Suppressor macrophage treated with lipopolysaccharide for 1 hour (primary cell): ENCODE data around the gene SLC12A3.
"Not testable (repeated sequence)": the region's sequence is repeated elsewhere in the genome, so short reads cannot be mapped to it uniquely, and the experiment has no call there.

Experiments
- DNase-seq, 3 donors: peaks; one replicate each; pipeline ENCODE4 v3.0.0-alpha.2; 2020 to 2022

SLC12A3 gene

DNA sequence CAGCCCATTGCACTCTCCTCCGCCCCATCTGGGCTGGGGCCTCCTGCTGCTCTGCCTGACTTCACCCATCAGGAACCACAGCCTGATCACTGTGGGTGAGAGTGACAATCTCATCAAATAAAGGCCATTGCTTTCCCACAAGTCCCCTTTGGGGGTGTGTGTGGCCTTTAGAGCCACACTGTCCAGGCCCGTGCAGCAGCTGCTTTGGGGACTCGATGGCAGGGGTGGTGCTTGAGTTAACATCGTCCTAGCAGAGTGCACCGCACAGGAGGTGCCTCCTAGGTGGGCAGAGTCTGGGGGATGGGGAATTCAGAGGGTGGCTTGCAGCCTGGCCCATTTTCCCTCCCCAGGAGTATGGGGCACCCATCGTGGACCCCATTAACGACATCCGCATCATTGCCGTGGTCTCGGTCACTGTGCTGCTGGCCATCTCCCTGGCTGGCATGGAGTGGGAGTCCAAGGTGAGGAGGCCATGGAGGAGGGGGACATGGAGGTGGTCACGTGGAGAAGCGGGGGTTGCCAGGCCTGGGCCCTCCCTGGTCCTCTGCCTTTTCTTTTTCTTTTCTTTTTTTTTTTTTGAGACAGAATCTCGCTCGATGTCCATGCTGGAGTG, 5.4 kb downstream of the SLC12A3 start:
- no peak for DNase-seq

DNA sequence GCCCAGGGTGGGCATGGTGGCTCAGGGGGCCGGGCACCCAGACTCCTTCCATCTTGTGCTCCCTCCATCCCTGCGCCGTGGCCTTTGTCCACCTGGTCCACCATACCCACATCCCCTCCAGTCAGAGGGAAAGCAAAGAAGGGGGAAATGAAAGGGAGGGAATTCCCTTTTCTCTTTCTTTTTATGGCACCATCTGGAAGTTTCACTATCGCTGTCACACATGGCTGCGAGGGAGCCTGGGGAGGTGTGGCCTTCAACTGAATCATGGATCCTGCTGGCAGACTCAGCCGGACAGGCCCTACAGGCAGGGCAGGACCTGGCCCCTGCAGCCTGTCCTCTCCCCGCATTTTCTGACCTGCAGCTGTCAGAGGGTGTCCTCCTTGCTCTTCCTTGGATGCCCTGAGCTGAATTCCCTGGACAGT, 6.2 kb downstream of the SLC12A3 start:
- peak; percentile 85 to 87 (median 86) for DNase-seq

DNA sequence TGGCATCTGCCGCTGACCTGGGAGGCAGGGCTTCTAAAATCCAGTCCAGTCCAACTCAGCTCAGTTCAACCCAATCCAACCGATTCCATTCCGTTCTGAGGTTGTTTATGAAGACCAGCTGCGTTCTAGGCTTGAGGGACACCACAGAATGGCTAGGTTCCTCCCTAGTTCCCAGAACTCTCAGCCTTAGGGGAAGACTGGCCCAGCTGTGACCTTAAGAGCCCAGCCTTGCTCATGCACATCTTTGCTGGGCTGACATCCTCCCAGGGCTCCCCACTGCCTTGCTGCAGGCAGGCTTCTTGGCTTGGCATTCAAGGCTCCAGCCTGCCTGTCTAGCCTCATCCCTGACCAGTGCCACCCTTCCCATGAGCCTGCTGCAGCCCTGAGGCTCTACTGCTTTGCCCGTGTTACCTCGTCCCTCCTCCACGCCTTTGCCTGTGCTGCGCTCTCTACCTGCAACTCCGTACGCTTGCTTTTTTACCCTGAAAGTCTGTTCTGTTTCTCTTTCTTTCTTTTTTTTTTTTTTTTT, 7.9 kb downstream of the SLC12A3 start:
- peak; percentile 31 to 62 (median 55) for DNase-seq

DNA sequence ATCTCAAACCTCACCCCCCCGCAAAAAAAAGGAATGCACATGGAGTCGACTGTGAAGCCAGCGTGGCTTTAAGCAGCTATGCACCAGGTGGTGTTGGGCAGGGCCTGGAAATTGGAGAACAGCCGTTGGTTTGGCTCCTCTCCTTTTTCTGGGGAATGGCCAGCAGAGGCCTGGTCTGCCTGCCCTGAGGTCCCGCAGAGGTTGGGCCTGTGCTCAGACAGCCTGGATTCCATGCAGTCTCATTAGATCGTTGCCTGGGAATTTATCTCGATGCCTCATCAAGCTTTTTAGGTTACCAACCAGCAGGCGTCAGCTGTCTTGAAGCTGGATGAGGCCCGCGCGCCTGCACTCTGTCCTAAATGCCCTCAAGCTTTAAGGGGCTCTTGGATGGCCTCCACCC, 9.8 kb downstream of the SLC12A3 start:
- DNase-seq, result no peak

DNA sequence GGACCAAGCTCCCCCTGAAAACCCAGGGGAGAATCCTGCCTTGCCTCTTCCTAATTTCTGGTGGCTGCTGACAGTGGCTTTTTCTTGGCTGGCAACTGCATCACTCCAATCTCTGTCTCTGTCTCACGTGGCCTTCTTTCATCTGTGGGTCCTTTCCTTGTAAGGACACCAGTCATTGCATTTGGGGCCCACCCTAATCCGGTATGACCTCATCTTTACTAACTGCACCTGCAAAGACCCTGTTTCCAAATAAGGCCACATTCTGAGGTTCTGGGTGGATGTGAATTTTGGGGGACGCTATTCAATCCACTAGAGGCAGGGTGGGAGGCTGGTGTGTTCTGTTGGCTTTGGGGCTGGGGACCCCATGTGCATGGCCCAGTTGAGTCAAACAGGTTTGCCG, 11.0 kb downstream of the SLC12A3 start:
- DNase-seq, result no peak

DNA sequence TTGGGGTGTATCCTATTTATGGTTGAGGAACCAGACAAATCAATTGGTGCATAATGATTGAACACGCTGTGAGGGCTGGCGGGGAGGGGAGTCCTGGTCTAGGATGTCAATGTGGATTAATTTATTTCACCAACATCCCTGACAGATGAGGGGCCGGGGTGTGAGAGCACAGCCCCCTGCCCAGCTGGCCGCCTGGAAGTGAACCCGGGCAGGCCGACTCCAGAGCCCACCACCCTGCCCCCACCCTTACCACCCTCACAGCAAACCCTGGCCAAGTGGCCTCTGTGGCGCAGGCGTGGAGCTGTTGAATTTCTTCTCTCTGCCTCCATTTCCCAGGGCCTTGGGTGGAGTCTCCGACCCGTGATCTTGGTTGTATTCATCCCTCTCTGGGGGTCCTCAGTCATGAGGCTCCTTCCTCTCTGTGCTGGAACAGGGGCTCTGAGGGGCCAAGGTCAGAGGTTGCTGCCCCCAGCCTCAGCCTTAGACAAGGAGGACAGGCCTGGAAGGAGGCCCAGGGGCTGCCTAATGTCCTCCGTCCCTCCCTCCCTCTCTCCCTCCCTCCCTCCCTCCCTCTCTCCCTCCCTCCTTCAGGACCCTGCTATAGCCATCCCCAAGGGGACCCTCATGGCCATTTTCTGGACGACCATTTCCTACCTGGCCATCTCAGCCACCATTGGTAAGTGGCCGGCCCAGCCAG, 12.6 kb downstream of the SLC12A3 start:
- no peak for DNase-seq

DNA sequence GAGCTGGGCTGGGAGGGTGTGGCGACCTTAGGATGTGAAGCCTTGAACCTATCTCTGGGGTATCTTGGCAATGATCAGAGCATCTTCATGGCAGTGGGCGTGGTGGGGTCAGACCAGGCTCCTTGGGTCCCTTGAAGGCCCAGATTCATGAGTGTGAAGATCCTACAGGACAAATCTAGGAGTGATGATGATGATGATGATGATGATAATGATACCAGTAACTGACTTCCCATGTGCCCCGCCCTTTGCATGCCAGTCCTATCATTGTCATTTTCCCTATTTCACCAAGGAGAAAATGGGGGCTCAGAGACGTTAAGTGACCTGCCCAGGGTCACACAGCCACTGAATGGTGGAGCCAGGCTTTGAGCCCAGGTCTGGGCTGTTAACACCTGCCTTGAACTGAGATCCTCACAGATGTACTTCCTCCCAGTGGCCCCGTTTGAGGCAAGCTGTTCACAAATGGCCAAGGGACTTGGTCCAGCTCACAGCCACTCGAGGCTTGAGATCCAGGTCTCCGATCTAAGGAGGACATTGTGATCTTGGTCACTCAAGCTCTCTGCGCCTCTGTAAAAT, 13.4 kb downstream of the SLC12A3 start:
- no peak for DNase-seq

DNA sequence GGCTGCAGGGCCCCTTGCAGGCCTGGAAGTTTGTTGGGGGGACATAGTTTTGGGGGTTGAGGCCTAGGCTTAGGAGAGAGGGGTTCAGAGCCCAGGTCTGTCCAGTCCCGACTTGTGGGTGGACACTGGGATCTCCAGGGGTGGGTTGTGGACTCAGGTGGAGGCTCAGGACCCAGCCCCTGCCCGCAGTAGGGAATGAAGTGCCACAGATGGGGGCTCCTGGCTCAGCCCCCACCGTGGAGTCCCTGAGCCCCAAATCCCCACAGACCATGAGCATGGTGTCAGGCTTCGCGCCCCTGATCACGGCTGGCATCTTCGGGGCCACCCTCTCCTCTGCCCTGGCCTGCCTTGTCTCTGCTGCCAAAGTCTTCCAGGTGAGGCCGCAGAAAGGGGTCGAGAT, 14.3 kb downstream of the SLC12A3 start:
- DNase-seq, result no peak

DNA sequence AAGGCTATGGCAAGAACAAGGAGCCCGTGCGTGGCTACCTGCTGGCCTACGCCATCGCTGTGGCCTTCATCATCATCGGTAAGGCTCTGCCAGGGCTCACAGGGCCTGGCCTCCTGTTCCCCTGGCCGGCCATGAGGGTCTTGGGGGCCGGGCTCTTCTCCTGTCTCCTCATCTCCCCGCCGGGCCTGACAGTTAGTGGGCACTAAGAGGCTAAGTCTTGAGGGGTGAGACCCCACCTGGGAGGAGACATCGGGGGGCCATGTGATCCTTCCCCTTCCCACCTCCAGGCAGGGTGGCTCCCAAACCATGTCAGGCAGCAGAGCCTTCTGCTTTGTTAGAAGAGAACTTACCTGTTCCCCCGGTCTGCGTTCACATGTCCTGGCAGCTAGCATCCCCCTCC, 15.2 kb downstream of the SLC12A3 start:
- no peak for DNase-seq

DNA sequence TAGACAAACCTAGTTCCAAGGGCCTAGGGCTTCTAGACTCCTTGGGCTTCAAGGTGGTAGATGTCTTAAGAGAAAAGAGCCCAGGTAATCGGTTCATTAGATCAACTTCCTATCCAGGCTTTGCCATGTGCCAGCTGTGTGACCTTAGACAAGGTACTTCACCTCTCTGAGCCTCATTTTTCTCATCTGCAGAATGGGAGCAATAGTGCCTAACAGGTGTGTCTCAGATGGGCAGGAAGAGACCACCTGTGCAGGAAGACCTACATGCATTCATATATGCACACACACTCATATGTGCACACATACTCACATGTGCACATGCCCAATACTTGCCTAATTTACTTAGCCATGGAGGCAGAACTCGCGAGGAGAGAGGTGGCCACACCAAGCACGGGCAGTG, 15.7 kb downstream of the SLC12A3 start:
- no peak for DNase-seq

DNA sequence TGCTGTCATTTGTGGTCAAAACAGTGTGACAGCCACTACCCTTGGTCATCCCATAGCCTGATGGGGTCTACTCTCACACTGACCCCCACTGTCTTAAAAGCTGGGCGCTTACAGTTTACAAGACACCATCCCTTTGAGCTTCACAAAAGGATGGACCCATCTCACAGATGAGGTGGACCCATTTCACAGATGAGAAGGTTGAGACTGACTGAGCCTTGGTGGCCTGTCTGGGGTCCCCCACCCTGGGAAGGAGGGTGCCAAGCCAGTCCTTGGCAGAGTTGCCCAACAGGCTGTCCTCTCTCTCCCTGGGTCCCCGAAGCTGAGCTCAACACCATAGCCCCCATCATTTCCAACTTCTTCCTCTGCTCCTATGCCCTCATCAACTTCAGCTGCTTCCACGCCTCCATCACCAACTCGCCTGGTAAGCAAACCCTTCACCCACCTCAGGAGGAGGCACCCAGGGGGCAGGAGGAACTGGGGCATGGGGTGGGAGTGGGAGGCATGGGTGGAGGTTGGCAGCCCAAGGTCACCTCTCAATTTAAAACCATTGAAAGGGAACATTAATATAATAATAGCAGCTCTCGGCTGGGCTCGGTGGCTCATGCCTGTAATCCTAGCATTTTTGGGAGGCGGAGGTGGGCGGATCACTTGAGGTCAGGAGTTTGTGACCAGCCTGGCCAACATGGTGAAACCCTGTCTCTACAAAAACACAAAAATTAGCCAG, 17.2 kb downstream of the SLC12A3 start:
- no peak for DNase-seq

DNA sequence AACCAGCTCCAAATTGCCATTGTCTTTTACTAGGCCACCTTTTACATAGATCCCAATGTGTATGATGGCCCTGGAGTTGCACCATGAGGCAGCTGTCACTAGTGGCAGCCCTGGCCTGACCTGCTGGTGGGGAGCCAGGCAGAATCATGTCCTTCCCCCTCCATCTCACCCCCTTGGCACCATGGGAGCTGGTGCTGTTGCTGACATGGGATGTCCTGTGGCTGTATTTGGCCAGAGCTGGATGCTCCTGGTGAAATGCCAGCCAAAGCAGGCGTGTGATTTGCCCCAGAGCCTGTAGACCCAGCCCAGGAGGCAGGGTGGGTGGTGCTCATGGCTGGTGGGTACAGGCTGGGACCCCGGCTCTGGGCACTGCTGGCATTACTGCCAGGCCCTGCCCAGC, 18.6 kb downstream of the SLC12A3 start:
- DNase-seq, result no peak

DNA sequence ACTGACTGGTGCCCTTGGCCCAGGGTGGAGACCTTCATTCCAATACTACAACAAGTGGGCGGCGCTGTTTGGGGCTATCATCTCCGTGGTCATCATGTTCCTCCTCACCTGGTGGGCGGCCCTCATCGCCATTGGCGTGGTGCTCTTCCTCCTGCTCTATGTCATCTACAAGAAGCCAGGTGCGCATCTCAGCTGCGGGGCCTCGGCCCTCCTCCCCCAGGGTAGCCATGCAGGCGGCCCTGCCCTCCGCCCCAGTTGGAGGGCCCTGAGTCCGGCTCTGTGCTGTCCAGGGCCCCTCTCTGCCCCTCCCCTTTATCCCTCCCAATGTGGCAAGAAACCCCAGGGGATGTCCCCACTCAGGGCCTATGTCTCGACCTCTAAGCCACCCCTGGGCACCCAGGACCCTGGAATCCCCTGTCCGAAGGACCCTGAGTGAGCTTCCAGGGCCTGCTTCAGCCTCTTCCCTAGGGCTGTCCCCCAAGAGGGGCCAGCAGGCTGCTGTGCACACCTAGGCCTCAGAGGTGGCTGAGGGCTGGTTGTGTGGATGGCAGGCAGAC, 19.1 kb downstream of the SLC12A3 start:
- no peak for DNase-seq

DNA sequence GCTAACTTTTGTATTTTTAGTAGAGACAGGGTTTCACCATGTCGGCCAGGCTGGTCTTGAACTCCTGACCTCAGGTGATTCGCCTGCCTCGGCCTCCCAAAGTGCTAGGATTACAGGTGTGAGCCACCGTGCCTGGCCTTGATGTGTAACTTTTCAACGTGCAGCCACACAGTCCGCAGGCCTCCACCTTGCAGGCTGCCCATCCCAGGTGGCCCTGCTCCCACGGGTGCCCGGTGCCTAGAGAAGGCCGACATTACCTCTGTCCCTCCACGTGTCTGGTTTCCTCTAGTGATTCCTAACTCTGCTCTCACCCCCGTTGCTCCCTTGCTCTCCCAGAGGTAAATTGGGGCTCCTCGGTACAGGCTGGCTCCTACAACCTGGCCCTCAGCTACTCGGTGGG, 19.9 kb downstream of the SLC12A3 start:
- DNase-seq, result not testable (repeated sequence)

DNA sequence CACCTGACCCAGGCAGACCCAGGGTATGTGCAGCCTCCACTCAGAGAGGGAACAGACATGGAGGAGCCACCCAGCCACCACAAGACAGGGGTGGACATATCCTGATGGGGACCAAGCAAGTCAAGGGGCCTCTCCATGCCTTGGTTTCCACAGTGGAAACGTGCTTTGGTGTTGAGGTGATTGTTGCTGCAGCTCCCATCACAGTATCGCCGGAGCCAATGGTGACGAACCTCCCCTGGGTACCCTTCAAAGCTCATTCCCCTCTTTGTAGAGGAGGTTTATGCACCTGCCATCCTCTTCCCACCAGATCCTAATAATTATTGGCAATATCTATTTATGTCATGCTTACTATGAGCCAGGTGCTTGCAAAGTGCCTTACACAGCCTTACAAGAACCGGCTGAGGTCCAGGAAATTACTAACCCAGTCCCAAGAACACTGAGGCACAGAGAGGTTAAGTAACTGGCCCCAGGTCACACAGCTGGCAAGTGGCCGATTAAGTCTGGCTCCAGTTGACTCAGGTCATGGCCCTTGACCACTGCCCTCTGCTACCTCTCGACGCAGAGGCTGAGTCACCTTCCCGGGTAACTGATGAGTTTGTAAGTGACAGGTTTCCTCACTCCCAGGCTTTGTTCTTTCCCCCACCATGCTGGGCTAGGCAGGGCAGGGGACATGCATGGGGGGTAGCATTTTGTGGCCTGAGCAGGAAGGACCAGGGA, 20.6 kb downstream of the SLC12A3 start:
- no peak for DNase-seq

DNA sequence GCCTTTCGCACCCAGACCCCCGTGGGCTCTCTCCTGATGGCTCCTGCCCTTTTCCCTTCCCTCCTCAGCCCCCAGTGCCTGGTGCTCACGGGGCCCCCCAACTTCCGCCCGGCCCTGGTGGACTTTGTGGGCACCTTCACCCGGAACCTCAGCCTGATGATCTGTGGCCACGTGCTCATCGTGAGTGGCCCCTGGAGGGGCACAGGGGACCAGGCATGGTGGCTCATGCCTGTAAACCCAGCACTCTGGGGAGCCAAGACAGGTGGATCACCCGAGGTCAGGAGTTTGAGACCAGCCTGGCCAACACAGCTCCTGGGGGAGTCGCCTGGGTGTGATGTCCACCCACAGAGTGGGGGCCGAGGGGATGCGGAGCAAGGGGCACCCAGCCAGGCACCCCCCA, 21.3 kb downstream of the SLC12A3 start:
- no peak for DNase-seq

DNA sequence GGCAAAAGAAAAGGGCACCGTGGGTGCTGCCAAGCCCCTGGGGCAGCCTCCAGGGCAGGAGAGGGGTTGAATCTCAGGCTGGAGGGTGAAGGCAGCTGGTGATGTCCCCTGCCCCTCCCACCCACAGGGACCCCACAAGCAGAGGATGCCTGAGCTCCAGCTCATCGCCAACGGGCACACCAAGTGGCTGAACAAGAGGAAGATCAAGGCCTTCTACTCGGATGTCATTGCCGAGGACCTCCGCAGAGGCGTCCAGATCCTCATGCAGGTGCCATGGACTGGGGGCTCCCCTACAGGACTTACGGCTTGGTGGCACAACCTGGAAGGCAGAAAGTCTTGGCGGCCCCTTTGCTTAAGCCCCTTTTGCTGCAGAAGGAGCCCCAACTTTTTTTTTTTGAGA, 21.8 kb downstream of the SLC12A3 start:
- DNase-seq, result no peak

DNA sequence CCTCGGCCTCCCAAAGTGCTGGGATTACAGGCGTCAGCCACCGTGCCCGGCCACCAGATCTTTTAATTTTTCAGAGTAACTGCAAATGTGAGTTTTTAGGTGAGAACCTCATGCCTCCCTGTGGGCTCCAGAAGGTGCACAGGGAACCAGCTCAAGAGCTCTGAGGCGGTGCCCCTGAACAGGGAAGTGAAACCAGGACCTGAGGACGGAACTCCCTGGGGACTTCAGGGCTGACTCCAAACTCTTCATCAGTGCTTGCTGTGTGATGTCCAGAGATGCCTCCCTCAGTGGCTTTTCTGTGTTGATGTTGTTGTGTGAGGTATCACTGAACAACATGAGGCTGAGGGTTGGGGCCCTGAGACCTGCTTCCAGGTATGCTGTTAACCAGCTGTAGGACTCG, 23.8 kb downstream of the SLC12A3 start:
- peak; percentile 72 to 74 (median 73) for DNase-seq

DNA sequence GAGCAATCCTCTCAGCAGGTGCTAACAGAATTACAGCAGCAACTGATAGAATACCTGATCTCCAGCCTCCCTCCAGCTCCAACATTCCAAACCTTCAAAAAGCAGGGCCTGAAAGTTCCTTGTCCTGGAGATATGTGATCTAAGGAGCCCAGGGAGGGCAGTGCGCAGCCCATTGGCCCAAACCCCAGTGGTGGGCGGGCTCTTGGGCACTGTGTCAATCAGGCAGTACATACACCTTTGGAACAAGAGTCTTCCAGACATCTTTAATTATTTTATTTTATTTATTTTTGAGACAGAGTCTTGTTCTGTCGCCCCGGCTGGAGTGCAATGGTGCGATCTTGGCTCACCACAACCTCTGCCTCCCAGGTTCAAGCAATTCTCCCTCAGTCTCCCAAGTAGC, 24.2 kb downstream of the SLC12A3 start:
- DNase-seq, result no peak

DNA sequence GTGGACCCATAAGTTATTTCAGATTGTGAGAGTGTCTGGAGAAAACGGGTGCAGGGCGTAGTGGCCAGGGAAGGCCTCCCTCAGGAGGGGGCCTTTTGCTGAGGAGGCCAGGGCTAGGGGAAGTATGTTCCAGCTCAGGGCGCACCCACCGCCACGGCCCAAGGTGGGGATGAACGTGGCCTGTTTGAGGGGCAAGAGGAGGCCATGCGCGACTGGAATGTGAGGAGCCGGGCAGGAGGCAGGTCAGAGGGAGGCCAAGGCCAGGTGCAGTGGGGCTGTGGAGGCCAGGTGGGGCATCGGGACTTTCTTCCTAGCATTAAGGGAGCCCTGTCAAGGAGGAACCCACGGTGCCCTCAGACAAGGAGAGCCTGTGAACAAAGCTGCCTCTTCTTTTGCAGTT, 26.7 kb downstream of the SLC12A3 start:
- no peak for DNase-seq

DNA sequence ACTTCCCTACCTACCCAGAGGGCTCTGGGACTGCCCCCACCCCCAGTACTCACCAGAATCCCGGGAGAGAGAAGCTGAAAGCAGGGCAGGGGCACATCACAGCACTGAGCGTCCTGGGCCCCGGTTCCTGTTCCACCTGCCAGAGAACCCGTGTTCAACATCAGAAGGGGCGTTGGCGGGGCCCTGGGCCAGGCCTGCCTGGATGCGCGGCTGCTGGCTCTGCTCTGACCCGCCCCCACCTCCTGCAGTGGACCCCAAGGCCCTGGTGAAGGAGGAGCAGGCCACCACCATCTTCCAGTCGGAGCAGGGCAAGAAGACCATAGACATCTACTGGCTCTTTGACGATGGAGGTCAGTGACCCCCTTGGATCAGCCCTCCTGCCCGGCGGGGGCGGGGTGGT, 27.7 kb downstream of the SLC12A3 start:
- no peak for DNase-seq

DNA sequence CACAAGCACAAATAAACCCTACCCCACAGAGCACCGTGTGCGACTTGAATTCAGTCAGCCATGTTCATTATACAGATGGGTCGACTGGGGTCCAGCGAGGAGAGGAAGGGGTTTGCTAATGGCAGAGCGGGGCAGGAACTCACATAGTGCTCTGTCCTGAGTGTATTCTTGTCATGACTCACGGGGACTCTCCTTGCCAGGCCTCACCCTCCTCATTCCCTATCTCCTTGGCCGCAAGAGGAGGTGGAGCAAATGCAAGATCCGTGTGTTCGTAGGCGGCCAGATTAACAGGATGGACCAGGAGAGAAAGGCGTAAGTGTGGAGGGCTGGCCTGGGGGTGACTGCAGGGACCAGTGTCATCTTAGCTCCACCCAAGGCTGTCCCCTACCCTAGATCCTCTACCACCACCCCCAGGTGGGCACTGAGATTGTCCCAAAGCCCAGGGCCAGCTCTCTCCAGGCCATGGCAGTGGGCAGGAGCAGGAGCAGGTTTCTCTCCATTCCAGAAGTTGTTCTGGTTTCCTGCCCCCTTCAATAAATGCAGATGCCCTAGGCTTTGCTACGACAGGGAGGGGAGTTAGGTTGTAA, 29.4 kb downstream of the SLC12A3 start:
- no peak for DNase-seq
